Stimulated activated CD8-positive, alpha-beta memory T cell treated with anti-CD3 and anti-CD28 coated beads, Interleukin-15, amount 100 ng/mL, for 1 hour (primary cell): ENCODE data around the gene SYNPR.

Experiments
- DNase-seq: peaks from one replicate; pipeline ENCODE4 v3.0.0-alpha.2; 2020; ENCODE audit warnings: low read depth

SYNPR gene

DNA sequence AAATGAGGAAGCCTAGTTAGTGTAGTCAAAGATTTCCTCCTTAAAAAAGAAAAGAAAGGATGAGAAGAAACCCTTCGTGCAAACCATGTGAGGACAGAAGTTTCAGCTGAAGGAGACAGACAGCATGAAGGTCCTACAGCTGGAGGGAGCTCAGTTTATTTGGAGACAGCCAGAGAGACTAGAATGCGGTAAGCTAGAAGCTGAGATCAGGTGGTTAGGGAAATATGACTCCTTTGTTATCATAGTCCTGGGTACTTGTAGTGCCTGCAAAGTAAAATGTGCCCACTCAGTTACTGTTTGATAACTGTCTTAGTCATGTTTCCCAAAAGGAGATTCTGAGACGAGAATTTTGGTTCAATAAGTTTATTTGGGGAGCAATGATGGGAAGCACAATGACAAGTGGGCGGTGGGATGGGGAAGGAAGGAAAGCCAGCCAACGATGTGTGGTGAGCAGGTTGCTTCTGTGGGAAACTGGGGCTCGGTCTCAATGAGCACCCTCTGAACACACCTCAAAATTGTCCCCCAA, 195.6 kb downstream of the SYNPR start:
- no peak for DNase-seq

DNA sequence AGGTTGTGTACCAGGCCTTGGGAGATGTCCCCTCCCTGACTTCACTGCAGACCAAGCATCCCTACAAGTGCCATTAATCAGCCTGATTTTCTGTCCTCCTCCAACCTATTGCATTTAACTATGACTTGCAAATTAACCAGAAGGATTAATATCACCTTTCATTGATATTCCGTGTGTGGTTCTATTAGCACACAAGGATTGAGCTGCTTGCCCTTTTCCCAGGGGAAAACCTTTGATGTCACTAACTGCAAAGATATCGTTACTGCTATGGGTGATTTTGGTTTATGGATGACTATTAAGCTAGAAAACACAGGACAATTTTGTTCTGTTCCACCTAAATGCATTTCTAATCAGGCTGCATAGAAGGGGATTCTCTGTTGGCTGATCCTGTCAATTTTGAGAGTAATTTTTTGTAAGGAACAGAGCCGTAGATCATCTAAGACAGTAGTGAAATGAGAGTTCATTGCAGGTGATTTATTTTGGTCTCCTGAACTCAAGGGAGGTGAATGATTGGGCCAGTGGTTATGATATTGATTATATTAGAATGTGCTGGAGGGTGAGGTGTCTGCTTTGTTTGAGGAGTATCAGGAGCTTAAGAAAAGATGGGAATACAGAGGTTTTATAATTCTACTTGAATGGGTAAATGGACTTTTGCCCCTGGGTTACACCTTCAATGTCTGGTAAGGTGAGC, 196.9 kb downstream of the SYNPR start:
- DNase-seq = no peak

DNA sequence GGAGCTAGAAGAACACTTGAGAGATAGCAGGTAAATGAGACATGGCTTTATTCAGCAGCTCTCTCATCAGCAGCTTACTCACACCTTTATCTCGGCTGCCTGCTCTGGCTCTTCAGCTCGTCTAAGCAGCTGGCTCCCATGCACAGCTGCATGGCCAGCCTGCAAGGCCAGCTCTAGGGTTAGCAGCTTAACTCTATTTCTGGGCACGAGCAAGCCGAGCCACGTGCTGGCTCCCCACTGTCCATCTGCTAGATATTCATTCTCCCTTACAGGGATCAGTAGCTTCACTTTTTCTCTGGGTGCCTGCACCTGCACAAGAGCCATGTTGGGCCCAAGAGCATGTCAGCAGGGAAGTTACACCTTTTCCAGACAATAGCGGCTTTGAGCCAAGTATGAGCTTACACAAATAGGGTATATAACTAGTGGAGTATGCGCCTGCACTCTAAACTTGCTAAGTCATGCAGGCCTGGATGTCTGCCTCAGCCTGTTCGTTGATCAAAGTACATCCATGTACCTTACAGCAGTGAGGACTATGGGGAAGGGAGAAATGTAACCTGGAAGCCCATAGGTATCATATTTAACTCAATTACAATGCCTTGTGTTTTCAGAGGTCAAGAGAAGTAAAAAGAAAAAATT, 199.5 kb downstream of the SYNPR start:
- DNase-seq = no peak

DNA sequence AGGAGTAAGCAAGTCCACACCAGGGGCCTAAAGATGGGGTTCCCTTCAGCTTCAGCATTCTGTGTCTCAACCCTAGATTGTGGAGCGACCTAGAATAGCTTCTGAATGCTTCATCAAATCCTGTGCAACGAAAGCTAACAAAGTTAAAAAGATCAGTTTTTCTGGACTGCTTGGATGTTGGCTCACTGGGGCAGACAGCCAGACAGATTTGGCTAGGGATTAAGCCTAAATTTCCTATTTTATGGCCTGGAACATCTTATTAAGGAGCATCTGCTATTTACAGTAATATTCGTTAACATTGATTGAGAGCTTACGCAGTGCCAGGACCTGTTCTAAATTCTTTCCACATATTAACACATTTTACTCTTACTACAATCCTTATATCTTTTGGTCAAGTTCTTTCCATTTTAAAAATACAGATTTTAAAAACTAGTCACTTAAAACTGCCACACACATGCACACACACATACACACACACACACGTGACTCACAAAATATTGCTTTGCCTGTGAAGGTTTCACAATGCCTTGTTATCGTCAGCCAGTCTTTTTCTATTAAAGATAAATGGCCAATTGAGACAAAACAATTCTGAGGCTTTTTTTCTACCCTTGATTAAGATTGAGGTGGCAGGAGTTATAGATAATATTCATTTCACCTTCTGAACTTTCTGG, 201.0 kb downstream of the SYNPR start:
- DNase-seq = no peak

DNA sequence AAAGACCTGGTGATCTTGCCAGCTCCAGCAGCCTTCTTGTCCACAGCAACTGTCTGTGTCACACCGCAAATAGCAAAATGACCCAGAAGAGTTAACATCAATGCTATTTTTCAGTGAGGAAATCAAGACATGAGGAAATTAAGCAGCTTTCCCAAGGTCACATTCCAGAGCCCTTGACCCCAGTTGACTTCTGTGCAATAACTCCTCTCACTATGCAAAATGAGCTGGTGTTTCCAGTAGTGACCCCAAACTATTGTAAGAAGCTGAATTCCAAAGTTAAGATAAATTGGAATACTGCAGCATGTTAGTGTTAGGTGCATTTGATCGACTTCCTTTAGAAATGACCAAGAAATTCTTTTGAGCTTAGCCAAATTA, 201.5 kb downstream of the SYNPR start:
- no peak for DNase-seq

DNA sequence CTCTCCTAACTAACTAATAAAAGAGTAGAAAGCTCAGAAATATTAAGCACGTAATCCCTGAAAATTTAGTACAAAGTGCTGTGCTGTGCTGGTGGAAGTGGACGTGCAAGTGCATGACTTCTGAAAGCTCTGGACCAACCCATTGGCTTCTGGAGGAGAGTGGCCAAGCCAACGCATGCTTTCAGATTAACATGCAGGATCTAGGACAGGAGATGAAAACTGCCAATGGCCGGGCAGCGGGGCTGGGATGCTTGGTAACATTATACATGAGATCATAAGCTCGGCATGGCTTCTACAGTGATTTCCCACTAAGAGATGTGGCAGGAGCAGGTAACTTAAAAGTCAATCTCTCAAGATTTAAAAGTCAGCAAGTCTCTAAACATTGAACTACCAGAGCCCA, 203.5 kb downstream of the SYNPR start:
- DNase-seq = no peak

DNA sequence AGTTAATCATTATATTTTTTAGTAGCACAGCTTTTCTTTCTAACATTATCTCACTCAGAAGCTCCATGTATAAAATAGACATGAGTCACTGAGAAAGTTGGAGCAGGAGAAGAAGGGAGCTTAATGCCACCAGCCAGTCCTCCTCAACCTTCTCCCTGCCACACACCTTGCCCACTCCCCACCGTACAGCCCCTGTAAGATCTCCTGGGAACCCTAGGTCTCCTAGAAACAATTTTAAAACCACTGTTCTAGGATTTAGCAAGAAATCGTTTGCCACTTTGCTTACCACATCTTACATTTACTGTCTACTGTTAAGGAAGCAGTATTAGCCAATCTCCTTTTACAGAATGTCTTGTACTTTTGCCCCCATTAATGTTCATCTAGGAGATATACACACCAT, 204.2 kb downstream of the SYNPR start:
- no peak for DNase-seq

DNA sequence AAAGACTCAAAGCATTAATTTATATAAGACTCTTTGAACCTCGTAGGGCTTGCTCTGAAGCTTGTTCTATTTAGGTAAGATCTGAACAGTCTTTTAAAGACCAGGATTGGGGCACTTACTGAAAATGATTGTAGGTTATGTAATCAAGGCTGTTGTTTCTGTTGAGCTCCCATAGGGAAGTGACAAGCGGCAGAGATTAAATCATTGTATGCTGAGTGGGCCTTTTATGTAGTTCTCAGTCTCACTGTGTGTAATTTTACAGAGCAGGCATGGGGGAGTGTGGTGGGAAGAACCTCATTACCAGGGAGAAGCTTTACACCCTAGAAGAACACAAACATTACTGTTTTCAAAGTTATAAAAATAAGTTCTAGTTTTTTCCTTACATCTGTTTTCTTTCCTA, 214.4 kb downstream of the SYNPR start:
- DNase-seq = no peak

DNA sequence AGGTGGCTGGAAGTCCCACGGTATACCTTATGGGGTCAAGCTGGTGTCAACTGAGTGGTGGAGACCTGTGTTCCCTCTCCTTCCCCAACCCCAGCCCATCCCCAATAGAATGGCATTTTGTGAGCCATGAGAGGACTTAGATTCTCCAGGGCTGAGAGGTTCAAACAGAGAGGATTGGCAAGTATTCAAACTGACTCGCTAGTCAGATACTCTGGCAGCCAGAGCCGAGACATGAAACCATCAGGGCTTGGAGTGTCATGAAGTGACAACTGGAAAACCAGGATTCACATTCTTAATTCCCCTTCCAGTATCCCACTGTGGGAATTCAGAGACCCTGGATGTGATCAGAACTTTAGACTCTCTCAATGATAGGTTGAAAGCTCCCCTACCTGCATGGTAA, 215.0 kb downstream of the SYNPR start:
- no peak for DNase-seq

DNA sequence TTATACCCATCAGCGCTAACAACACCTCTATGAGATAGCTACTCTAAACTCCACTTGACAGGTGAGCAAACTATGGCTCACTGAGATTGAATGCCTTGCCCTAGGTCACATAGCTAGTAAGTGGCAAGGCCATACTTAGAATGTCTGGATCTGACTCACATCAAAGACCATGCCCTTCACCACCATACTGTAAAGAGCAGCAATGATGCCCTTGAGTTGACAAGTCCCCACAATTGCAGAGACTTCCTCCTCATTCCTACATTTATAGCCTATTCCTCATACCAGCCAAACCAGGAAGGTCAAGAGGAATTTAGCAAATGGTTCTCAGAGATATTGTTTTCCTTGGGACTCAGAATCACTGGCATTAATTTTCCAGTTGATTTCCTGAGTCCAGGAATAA, 216.5 kb downstream of the SYNPR start:
- DNase-seq = no peak

DNA sequence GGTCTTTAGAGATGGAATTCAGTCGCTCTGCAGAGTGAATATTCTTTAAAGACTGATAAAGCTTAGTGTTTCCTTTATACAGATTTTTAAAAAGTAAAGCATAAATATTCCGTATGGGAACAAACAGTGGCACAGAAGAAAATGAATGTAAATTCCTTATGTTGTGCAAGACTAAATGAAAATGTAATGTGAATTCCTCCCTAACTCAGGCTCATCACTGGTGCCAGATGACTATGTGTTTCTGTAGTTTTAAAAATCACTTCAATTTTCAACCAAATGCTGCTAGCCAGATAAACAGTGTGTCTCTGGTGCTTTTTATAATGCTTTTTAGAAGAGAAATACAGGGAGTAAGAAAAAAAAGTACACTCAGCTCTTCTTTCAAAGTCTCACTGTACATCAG, 219.5 kb downstream of the SYNPR start:
- DNase-seq = no peak

DNA sequence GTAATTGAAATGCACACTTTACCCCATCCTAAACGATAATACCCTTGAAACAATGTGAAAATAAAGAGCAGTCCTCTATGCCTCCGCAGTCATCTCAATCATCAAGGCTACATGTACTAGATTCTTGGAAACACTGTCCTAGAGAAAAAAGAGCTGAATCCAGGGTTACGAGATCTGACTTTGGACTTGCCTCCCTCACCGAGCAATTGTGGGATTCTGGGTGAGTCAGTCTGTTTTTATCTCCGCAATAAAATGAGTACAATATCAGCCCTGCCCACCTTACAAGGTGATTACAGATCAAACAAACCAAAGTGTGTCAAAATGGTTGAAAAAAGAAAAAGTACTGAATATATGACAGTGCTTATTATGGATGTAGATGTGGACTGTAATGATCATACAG, 222.1 kb downstream of the SYNPR start:
- no peak for DNase-seq

DNA sequence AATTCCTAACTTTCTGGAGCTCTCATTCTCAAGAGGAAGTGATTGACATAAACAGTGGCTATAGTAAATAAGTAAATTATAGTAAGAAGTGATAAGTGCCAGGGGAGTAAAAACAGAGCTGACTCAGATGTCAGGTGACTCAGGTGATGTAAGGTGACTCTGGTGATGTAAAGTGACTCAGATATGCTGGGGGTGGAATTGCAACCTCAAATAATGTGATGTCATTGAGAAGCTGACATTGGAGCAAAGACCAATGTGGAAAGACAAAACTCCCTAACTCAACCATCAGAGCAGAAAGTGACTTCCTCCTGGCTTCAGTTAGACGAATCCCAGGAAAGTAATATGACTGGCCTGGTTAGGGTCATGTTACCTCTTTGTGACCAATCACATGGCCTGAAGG, 230.2 kb downstream of the SYNPR start:
- DNase-seq = no peak

DNA sequence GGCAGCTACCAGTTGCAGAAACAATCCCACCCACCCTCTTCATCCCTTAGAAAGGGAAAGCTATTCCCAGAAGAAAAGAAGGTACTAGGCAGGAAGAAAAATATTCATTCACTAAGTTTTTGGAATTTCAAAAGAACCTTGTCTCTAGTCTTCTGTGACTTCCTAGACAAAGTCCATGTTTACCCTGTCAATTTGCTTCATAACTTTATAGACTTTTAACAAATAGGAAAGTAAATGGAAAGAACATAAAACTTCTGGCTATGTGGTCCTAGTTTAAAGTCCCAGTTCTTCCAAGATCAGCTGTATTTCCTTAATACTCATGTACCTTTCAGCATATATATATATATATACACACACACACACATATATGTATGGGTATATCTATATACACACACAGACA, 230.7 kb downstream of the SYNPR start:
- no peak for DNase-seq

DNA sequence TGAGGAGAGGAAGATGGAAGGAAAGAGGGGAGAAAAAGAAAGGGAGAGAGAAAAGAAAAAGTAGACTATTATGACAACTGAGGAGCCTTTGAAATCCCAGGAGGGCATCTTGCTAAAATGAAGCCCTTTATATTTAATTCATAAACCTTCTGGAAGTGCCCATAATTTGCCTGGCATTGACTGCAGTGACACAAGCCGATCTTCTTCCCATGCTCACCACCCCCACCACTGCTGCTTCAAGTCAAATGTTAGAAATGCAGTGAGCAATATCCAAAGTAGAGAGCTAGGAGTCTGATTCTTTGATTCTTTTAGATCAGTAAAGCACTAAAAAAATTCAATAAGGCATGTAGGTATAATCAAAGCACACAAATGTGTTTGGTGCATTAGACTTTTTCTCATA, 235.7 kb downstream of the SYNPR start:
- no peak for DNase-seq

DNA sequence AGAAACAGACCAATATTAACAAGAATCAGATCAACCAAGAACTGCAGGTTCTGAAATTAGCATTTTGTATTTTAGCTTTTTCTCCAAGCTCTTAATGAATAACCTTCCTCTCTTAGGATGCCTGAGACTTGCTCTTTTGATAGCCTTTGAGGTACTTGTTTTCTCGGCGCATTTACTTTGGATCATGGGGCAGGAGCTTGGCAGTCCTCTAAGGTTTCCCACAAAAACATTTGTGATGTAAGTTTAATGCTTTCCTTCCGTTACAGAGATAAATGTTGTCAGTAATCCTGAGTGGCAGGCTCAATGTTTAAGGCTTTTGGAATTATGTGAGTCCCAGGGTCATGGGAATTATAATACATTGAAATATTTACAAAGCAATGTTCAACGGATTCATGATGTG, 236.6 kb downstream of the SYNPR start:
- no peak for DNase-seq

DNA sequence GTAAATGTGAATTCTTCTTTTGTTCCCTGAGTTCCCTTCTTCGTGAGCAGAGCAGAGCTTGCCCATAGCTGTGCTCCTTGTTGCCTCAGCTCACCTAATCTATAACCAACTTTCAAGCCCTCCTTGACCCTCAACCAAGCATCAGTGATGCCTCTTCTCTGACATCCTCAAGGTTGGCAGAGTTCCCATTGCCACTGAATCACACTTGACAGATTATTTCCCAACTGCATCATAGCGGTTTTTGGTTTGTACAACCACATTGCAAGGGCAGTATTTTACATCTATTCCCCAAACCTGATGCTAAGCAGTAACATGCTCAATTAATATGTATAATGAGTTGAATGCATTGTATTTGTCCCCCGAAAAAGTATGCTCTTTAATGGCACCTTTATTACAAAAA, 241.3 kb downstream of the SYNPR start:
- no peak for DNase-seq

DNA sequence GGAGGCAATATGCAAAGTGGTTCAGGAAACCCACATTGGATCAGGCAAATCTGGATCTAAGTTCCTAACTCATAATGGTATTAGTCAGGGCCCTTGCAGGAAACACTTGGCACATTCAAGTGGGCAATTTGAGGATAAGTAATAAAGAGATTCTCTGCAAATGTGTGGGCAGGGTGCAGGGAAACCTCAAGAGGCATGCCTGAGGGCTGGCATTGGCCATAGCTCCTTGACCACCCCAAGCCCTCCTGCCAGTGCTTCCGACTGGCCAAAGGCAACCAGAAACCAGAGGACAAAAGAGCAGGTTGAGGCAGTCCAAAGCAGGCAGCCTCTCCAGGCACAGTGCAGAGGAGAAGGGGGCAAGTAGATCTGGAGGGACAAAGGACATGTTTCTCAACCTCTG, 243.5 kb downstream of the SYNPR start:
- DNase-seq = no peak

DNA sequence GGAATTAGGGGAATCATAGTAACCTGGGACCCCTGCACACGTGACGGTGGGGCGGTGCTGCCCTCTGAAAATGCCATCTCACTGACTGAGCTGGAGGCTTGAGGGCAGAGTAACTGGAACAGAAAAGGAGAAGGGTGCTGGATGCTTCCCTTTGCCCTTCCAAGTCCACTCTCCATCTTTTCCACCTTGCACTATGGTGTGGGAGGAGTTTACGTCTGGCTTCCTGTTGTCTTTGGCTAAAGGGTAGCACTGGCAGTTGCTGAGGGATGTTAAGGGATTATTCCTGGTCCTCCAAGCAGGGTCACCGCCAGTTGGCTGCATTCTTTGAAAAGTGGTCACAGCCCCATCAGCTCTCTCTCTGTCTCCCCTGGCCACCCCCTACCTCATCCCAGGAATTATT, 245.0 kb downstream of the SYNPR start:
- DNase-seq = no peak

DNA sequence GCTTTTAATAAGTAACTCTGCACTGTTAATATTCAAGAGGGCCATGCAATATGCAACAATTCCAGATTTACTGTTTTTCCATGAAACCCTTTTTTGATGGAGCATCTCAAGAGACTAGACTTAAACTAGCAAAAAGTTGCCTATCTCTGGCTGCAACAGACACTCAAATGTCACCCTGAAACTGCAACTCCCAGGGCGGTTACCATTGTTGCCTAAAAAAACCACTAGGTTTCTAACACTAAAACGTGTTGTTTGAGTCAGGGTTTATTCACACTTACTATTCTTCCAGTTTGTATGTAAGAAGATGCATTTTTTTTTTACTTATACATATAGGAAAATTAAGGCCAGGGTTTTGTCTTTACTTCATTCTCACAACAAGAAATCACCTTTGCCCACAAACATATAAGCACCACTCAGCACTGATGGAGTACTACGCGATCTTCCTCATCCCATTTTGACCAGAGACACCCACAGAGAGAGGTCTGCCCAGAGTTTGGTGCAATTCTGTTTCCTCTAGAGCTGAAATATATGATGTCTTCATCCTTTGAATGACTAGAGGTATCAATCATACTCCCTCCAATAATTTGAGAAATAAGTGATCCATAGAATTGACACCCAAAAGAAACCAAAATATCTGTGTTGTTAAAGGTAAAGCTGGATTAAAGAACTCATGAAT, 250.4 kb downstream of the SYNPR start:
- no peak for DNase-seq

DNA sequence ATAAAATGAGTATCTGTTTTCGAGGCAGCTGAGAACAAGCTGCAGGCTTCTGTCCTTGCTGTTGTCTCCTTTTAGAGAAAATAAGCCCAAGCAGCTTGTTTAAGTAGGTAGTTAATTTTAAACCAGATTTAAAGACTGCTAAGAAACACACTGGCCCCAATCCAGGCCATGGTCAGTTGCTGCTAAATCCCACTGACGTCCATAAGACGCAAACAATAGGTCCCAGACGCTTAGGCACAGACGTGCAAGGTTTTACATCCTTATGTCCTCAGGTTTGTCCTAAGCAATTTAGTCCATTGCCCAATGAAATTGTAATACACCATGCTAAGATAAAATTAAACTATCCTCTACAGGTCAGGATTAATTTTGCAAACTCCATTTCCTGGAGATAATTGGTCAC, 254.4 kb downstream of the SYNPR start:
- DNase-seq = no peak

DNA sequence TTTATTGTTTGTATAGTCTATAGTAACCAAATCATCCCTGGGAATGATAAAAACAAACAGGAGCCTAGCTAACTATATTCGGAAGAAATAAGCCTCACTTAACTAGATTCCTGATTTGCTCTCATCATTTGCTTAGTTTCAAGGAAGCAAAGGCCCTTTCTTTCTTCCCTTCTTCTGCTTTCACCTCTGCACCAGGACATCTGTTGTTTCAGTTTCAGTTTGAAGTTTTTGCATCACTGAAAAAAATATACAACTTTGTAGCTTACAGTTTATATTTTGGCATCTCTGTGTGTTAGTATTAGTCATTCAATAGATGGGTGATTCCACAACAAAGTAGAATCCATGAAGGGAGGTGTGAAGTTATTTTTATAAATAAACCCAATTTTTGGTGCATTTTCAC, 260.8 kb downstream of the SYNPR start:
- DNase-seq = no peak

DNA sequence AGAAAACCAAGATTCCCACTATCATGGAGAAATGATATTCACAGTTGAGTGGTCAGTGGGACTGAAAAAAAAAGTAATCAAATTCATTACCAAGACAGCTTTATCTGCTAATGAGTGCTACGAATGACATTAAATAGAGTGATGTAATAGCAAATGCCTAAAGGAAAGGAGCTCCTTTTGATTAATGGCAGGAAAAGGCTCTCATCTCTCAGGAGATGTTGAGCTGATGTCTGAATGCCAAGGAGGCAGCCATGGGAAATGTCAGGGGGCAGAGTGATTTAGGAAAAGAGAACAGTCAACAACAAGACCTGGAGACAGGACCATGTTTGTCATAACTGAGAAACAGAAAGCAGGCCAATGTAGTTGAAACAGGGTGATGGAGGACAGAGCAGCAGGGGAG, 277.7 kb downstream of the SYNPR start:
- DNase-seq = no peak
